Breast epithelium (tissue), 3 donors: Measurements from ENCODE around the gene ATP6V1C2.

Experiments used
- CTCF ChIP-seq, 3 donors: fragments of 450-650 bp; IDR thresholded peaks; one replicate each; pipeline ENCODE4 v1.5.1; 2016 to 2017; ENCODE audit warnings: antibody characterized with exemption in 3 of 3, mild to moderate bottlenecking in 3 of 3, moderate library complexity in 3 of 3
- POLR2A ChIP-seq: fragments of 450-650 bp; IDR thresholded peaks from one replicate; pipeline ENCODE4 v1.6.1; 2016; ENCODE audit warnings: antibody characterized with exemption, mild to moderate bottlenecking, moderate library complexity
- POLR2AphosphoS5 ChIP-seq, 3 donors: sonication (generic); formaldehyde crosslinking; IDR thresholded peaks; one replicate each; pipeline ENCODE4 v1.6.1; 2017; ENCODE audit warnings: antibody characterized with exemption in 3 of 3

DNA sequence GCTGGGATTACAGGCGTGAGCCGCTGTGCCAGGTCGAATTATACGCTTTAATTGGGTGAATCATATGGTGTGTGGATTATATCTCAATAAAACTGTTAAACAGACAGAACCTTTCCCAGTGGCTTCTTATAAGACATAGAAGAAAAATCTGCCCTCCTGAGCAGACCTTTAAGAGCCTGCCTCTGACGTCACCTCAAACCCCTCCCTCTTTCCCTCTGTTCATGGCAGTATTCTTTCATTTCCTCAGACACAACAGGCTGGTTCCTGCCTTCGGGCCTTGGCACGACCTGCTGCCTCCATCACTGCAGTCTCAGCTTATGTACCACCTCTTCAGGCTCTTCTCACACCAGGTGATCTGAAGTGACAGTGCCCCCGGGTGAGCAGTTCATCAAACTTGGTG lies 105.2 kb downstream of the ATP6V1C2 start:
- no peak for TF ChIP-seq POLR2AphosphoS5 (IDR thresholded peaks at IDR 0.05)
- TF ChIP-seq CTCF (IDR thresholded peaks at IDR 0.05) = no peak
- no peak for TF ChIP-seq POLR2A
